Vagina (tissue), 2 donors: ENCODE results near the gene FBP1. TPM values are rescaled to one million over a fixed set of nuclear protein-coding genes. Genes with fewer than 3 reads are reported as not detected.

ENCODE experiments used
- DNase-seq, 2 donors: peaks; one replicate each; pipeline ENCODE4 v3.0.0-alpha.2; 2017; ENCODE audit errors: extremely low spot score in 2 of 2
- H3K27ac ChIP-seq: fragments of 200-600 bp; sonication (generic); one replicate; pipeline ENCODE4 v1.5.1; 2019
- H3K27me3 ChIP-seq: fragments of 200-600 bp; sonication (generic); one replicate; pipeline ENCODE4 v1.5.1; 2019
- H3K36me3 ChIP-seq, 2 donors: fragments of 200-600 bp; sonication (generic); one replicate each; pipeline ENCODE4 v1.5.1; 2017 to 2019
- H3K4me1 ChIP-seq: fragments of 200-600 bp; sonication (generic); one replicate; pipeline ENCODE4 v1.5.1; 2019
- H3K4me3 ChIP-seq, 2 donors: fragments of 200-600 bp; sonication (generic); 1 replicate in 1 of 2; 2 replicates in 1 of 2; pipeline ENCODE4 v1.5.1; 2016 to 2019
- H3K9me3 ChIP-seq: fragments of 200-600 bp; sonication (generic); one replicate; pipeline ENCODE4 v1.5.1; 2019
- CTCF ChIP-seq, 3 experiments: fragments of 450-650 bp in 2 of 3; fragments of 200-600 bp in 1 of 3; sonication (generic) in 1 of 3; IDR thresholded peaks; one replicate each; pipeline ENCODE4 v1.5.1; 2017 to 2019; ENCODE audit warnings: antibody characterized with exemption in 3 of 3, mild to moderate bottlenecking in 2 of 3, moderate library complexity in 2 of 3
- POLR2A ChIP-seq, 2 donors: fragments of 450-650 bp; IDR thresholded peaks; one replicate each; pipeline ENCODE4 v1.6.1; 2017; ENCODE audit warnings: antibody characterized with exemption in 2 of 2, mild to moderate bottlenecking in 2 of 2, moderate library complexity in 2 of 2
- POLR2AphosphoS5 ChIP-seq, 2 donors: sonication (generic); formaldehyde crosslinking; IDR thresholded peaks; one replicate each; pipeline ENCODE4 v1.9.0; 2017; ENCODE audit warnings: antibody characterized with exemption in 2 of 2, mild to moderate bottlenecking in 2 of 2, low read depth in 1 of 2; ENCODE audit not compliant: insufficient read depth in 1 of 2
- intact Hi-C: fragments of 100-400 bp; cut with DNase I; formaldehyde crosslinking; loops from one replicate; pipeline ENCODE4 v1.15.1; 2023
- total RNA-seq: library from RNA; depleted of rRNA; stranded (reverse); fragments of >200 nt; gene quantifications from one replicate; pipeline ENCODE4 v1.2.3, GENCODE V29; 2016

Gene FBP1
- total RNA-seq, 1 donor from 2014 or later = 1.7 TPM

GRCh38 chr9:94603259-94604160 lies 35.8 kb downstream of the FBP1 start:
- H3K27ac ChIP-seq = no peak overlapping the region
- no peaks in the 10 kb centered on the region for H3K9me3 ChIP-seq
- intact Hi-C loops = no loop called here
- TF ChIP-seq POLR2AphosphoS5 (IDR thresholded peaks at IDR 0.05; ENCODE audit: insufficient read depth in 1 of 2, low read depth in 1 of 2) = no peak
- peak in 1 of 3 experiments; percentile 41 for TF ChIP-seq CTCF (IDR thresholded peaks at IDR 0.05)
- H3K4me3 ChIP-seq = no peak overlapping the region
- H3K4me1 ChIP-seq = no peaks in the 10 kb centered on the region
- DNase-seq = no peak
- no peaks in the 10 kb centered on the region for H3K36me3 ChIP-seq
- H3K27me3 ChIP-seq = no peaks in the 10 kb centered on the region

GRCh38 chr9:94602666-94603065 lies 36.7 kb downstream of the FBP1 start:
- H3K36me3 ChIP-seq = no peaks in the 10 kb centered on the region

GRCh38 chr9:94600715-94601114 lies 38.6 kb downstream of the FBP1 start:
- no peaks in the 10 kb centered on the region for H3K36me3 ChIP-seq
- intact Hi-C loops = no loop called here

More at GRCh38 chr9:94602666-94603065, 36.7 kb downstream of the FBP1 start:
- H3K27me3 ChIP-seq = no peaks in the 10 kb centered on the region
- intact Hi-C loops = no loop called here
- no peak overlapping the region for H3K27ac ChIP-seq
- TF ChIP-seq POLR2A (IDR thresholded peaks at IDR 0.05) (no peak), CTCF (IDR thresholded peaks at IDR 0.05) (no peak), POLR2AphosphoS5 (IDR thresholded peaks at IDR 0.05; ENCODE audit: insufficient read depth in 1 of 2, low read depth in 1 of 2) (no peak)
- no peak overlapping the region for H3K4me3 ChIP-seq
- H3K4me1 ChIP-seq = no peaks in the 10 kb centered on the region
- H3K9me3 ChIP-seq = no peaks in the 10 kb centered on the region
- DNase-seq = no peak

GRCh38 chr9:94600258-94600657 lies 39.1 kb downstream of the FBP1 start:
- intact Hi-C loops = no loop called here

More at GRCh38 chr9:94600715-94601114, 38.6 kb downstream of the FBP1 start:
- no peaks in the 10 kb centered on the region for H3K9me3 ChIP-seq
- TF ChIP-seq POLR2A (IDR thresholded peaks at IDR 0.05) (no peak), CTCF (IDR thresholded peaks at IDR 0.05) (no peak), POLR2AphosphoS5 (IDR thresholded peaks at IDR 0.05; ENCODE audit: insufficient read depth in 1 of 2, low read depth in 1 of 2) (no peak)
- no peak for DNase-seq
- H3K4me3 ChIP-seq = no peak overlapping the region
- no peaks in the 10 kb centered on the region for H3K4me1 ChIP-seq
- no peaks in the 10 kb centered on the region for H3K27me3 ChIP-seq
- H3K27ac ChIP-seq = no peak overlapping the region

More at GRCh38 chr9:94600258-94600657, 39.1 kb downstream of the FBP1 start:
- no peak for DNase-seq
- Histone ChIP-seq H3K4me1 (no peaks in the 10 kb centered on the region), H3K36me3 (no peaks in the 10 kb centered on the region), H3K9me3 (no peaks in the 10 kb centered on the region), H3K27me3 (no peaks in the 10 kb centered on the region), H3K27ac (no peak overlapping the region), H3K4me3 (no peak overlapping the region)
- TF ChIP-seq CTCF (IDR thresholded peaks at IDR 0.05) (no peak), POLR2A (IDR thresholded peaks at IDR 0.05) (no peak), POLR2AphosphoS5 (IDR thresholded peaks at IDR 0.05; ENCODE audit: insufficient read depth in 1 of 2, low read depth in 1 of 2) (no peak)
